SKM-1 (cell line): Measurements from ENCODE around the gene SLC6A6.

ENCODE experiments used
- DNase-seq: peaks from one replicate; lab custom pipeline; 2025; ENCODE audit not compliant: unreplicated experiment; lab: John Stamatoyannopoulos, UW

The SLC6A6 gene

GRCh38 chr3:14402304-14402811, at the start of gene SLC6A6:
Gene SLC6A6 (plus strand): TSS chr3:14402606. CDS start chr3:14443635, 41,029 bp downstream.
- peak; percentile 70 for DNase-seq

GRCh38 chr3:14353502-14353901, 48.9 kb upstream of the SLC6A6 start:
- DNase-seq = no peak

- no peak for DNase-seq
Measured at GRCh38 chr3:14357463-14357862, 44.9 kb upstream of the SLC6A6 start.

GRCh38 chr3:14358426-14359211, 43.8 kb upstream of the SLC6A6 start:
- DNase-seq = no peak

GRCh38 chr3:14359348-14359747, 43.1 kb upstream of the SLC6A6 start:
- DNase-seq = no peak

- DNase-seq = no peak
Measured at GRCh38 chr3:14360123-14360881, 42.1 kb upstream of the SLC6A6 start.

- DNase-seq = no peak
Measured at GRCh38 chr3:14361068-14361677, 41.2 kb upstream of the SLC6A6 start.

- no peak for DNase-seq
Measured at GRCh38 chr3:14362890-14363289, 39.5 kb upstream of the SLC6A6 start.

- no peak for DNase-seq
Measured at GRCh38 chr3:14363379-14363778, 39.0 kb upstream of the SLC6A6 start.

GRCh38 chr3:14363991-14364390, 38.4 kb upstream of the SLC6A6 start:
- DNase-seq = no peak

- DNase-seq = no peak
Measured at GRCh38 chr3:14364580-14365292, 37.7 kb upstream of the SLC6A6 start.

GRCh38 chr3:14366248-14366647, 36.2 kb upstream of the SLC6A6 start:
- no peak for DNase-seq

GRCh38 chr3:14366915-14367823, 35.2 kb upstream of the SLC6A6 start:
- DNase-seq = no peak

- DNase-seq = no peak
Measured at GRCh38 chr3:14368146-14368545, 34.3 kb upstream of the SLC6A6 start.

GRCh38 chr3:14368885-14369284, 33.5 kb upstream of the SLC6A6 start:
- DNase-seq = no peak

GRCh38 chr3:14369675-14370669, 32.4 kb upstream of the SLC6A6 start:
- no peak for DNase-seq

- DNase-seq = no peak
Measured at GRCh38 chr3:14370720-14371572, 31.5 kb upstream of the SLC6A6 start.
